Smooth muscle cell (in vitro differentiated cells): ENCODE data around the gene EHBP1L1. TPM values are rescaled to one million over a fixed set of nuclear protein-coding genes. Genes with fewer than 3 reads are reported as not detected.

Source experiments
- DNase-seq: peaks from one replicate; lab custom pipeline; 2025; ENCODE audit not compliant: unreplicated experiment; lab: John Stamatoyannopoulos, UW
- H2AFZ ChIP-seq: fragments of 200-600 bp; sonication (generic); 2 replicates; pipeline ENCODE4 v1.6.0; 2016; ENCODE audit warnings: antibody characterized with exemption, low read depth, mild to moderate bottlenecking
- H3F3A ChIP-seq: fragments of 200-600 bp; sonication (generic); 2 replicates; pipeline ENCODE4 v1.6.0; 2017; ENCODE audit warnings: antibody characterized with exemption, low read depth
- H3K27ac ChIP-seq: fragments of 200-600 bp; sonication (generic); 2 replicates; pipeline ENCODE4 v1.5.1; 2016; ENCODE audit warnings: low read depth, mild to moderate bottlenecking
- H3K27me3 ChIP-seq: fragments of 200-600 bp; sonication (generic); 2 replicates; pipeline ENCODE4 v1.6.1; 2016; ENCODE audit warnings: low read depth, mild to moderate bottlenecking
- H3K36me3 ChIP-seq: fragments of 200-600 bp; sonication (generic); 2 replicates; pipeline ENCODE4 v1.5.1; 2016; ENCODE audit warnings: low read depth
- H3K4me1 ChIP-seq: fragments of 200-600 bp; sonication (generic); 2 replicates; pipeline ENCODE4 v1.5.1; 2016; ENCODE audit warnings: low read depth
- H3K4me2 ChIP-seq: fragments of 200-600 bp; sonication (generic); 2 replicates; pipeline ENCODE4 v1.6.0; 2016; ENCODE audit warnings: mild to moderate bottlenecking
- H3K4me3 ChIP-seq: fragments of 200-600 bp; sonication (generic); 2 replicates; pipeline ENCODE4 v1.5.1; 2016; ENCODE audit warnings: mild to moderate bottlenecking
- H3K79me2 ChIP-seq: fragments of 200-600 bp; sonication (generic); 2 replicates; pipeline ENCODE4 v1.6.0; 2016; ENCODE audit warnings: low read depth, mild to moderate bottlenecking
- H3K9ac ChIP-seq: fragments of 200-600 bp; sonication (generic); 2 replicates; pipeline ENCODE4 v1.6.0; 2016; ENCODE audit warnings: low read depth
- H3K9me3 ChIP-seq: fragments of 200-600 bp; sonication (generic); replicated peaks from 2 replicates; pipeline ENCODE4 v1.5.1; 2016; ENCODE audit warnings: low read depth
- H4K20me1 ChIP-seq: fragments of 200-600 bp; sonication (generic); 2 replicates; pipeline ENCODE4 v1.6.0; 2016; ENCODE audit warnings: low read depth
- WGBS: methylation state at CpG from one replicate; pipeline ENCODE4 v1.1.7; 2016; ENCODE audit warnings: low lambda C conversion rate; 5-methylcytosine and 5-hydroxymethylcytosine counted together
- polyA plus RNA-seq: library from polyadenylated mRNA; unstranded; fragments of >200 nt; fragmentation: Nextera tagmentation; extraction: Ambion mirVana; gene quantifications from 2 replicates; pipeline ENCODE4 v1.2.1, GENCODE V29; 2016
- total RNA-seq: library from RNA; depleted of rRNA; stranded (reverse); fragments of >200 nt; gene quantifications from 2 replicates; pipeline ENCODE4 v1.2.3, GENCODE V29; 2014
- TF ChIP-seq, protein P1 (sequence below): fragments of 200-600 bp; sonication (generic); IDR thresholded peaks from 2 replicates; pipeline ENCODE4 v1.5.1; 2017; ENCODE audit warnings: borderline replicate concordance, mild to moderate bottlenecking, antibody characterized with exemption; ENCODE audit not compliant: insufficient read depth, poor library complexity, severe bottlenecking

EHBP1L1 gene
- total and polyA plus RNA-seq, 2 experiments from 2014 or later: 5.1 to 29.5 TPM

DNA sequence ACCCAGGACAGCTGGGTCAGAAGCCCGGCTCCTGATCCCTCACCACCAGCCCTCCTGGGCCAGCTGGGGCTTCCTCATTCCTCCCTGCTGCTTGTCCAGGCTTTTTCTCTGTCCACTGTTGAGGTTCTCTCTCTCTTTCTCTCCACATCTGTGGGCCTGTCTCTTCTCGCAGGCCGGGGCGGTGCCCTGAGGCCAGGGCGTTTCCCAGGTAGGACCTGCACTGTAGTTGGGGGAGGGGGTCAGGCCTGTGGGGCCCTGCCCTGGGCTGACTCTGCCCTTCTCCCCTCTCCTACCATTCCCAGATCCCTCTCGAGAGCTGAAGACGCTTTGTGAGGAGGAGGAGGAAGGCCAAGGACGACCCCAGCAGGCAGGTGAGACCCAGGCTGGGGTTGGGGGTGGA, 4.9 kb downstream of the EHBP1L1 start:
- Histone ChIP-seq H3K36me3 (no peaks in the 10 kb centered on the region), H3K9me3 (no peaks in the 10 kb centered on the region), H3K27me3 (peaks cover 4% of the 10 kb centered on the region), H3F3A (peaks cover 5% of the 10 kb centered on the region), H3K79me2 (no peaks in the 10 kb centered on the region), H3K27ac (no peak overlapping the region), H3K4me3 (no peak overlapping the region), H3K4me1 (peaks cover 6% of the 10 kb centered on the region), H2AFZ (no peak overlapping the region), H4K20me1 (peaks cover 7% of the 10 kb centered on the region), H3K9ac (no peak overlapping the region), H3K4me2 (no peak overlapping the region)
- WGBS: 86% methylated on average over 8 of the region's 8 CpGs
- DNase-seq: no peak
- TF ChIP-seq, protein P1, sequence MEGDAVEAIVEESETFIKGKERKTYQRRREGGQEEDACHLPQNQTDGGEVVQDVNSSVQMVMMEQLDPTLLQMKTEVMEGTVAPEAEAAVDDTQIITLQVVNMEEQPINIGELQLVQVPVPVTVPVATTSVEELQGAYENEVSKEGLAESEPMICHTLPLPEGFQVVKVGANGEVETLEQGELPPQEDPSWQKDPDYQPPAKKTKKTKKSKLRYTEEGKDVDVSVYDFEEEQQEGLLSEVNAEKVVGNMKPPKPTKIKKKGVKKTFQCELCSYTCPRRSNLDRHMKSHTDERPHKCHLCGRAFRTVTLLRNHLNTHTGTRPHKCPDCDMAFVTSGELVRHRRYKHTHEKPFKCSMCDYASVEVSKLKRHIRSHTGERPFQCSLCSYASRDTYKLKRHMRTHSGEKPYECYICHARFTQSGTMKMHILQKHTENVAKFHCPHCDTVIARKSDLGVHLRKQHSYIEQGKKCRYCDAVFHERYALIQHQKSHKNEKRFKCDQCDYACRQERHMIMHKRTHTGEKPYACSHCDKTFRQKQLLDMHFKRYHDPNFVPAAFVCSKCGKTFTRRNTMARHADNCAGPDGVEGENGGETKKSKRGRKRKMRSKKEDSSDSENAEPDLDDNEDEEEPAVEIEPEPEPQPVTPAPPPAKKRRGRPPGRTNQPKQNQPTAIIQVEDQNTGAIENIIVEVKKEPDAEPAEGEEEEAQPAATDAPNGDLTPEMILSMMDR: no peak

DNA sequence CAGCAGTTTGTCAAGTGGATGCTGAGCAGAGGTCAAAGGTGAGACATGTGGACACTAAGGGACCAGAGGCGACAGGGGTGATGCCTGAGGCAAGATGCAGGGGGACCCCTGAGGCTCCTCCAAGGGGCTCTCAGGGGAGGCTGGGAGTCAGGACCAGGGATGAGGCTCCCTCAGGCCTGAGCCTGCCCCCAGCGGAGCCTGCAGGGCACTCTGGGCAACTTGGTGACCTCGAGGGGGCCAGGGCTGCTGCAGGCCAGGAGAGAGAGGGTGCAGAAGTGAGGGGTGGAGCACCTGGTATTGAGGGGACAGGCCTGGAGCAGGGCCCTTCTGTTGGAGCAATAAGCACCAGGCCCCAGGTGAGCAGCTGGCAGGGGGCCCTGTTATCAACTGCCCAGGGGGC, 6.1 kb downstream of the EHBP1L1 start:
- Histone ChIP-seq H3F3A (no peaks in the 10 kb centered on the region), H3K9me3 (no peaks in the 10 kb centered on the region), H3K27me3 (peaks cover 4% of the 10 kb centered on the region), H3K36me3 (no peaks in the 10 kb centered on the region), H3K4me1 (no peaks in the 10 kb centered on the region), H3K4me3 (no peak overlapping the region), H3K27ac (no peak overlapping the region), H3K79me2 (no peaks in the 10 kb centered on the region), H3K9ac (no peak overlapping the region), H3K4me2 (no peak overlapping the region), H4K20me1 (peaks cover 7% of the 10 kb centered on the region), H2AFZ (no peak overlapping the region)
- TF ChIP-seq, protein P1: no peak
- 91% methylated on average over 3 of the region's 3 CpGs for WGBS
- no peak for DNase-seq

DNA sequence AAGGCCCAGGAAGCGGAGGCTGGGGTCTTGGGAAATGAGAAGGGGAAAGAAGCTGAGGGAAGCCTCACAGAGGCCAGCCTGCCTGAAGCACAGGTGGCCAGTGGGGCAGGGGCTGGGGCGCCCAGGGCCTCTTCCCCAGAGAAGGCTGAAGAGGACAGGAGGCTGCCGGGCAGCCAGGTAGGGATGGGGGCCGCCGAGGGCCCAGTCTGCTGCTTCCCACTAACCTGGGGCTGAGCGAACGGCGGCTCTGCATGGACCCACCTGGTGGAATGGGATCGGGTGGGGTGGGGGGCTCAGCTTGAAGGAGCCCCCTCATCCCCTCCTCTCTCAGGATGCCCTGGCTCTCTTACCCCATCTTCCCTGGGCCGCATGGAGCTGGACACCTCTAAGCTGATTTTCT, 7.7 kb downstream of the EHBP1L1 start:
- Histone ChIP-seq H3K9me3 (no peaks in the 10 kb centered on the region), H3K36me3 (no peaks in the 10 kb centered on the region), H3K9ac (no peak overlapping the region), H3K4me1 (no peaks in the 10 kb centered on the region), H3F3A (no peaks in the 10 kb centered on the region), H3K27ac (no peak overlapping the region), H4K20me1 (no peaks in the 10 kb centered on the region), H3K4me3 (no peak overlapping the region), H3K79me2 (no peaks in the 10 kb centered on the region), H2AFZ (no peak overlapping the region), H3K4me2 (no peak overlapping the region), H3K27me3 (peaks cover 4% of the 10 kb centered on the region)
- TF ChIP-seq, protein P1: no peak
- 97% methylated on average over 9 of the region's 10 CpGs for WGBS
- DNase-seq: no peak

DNA sequence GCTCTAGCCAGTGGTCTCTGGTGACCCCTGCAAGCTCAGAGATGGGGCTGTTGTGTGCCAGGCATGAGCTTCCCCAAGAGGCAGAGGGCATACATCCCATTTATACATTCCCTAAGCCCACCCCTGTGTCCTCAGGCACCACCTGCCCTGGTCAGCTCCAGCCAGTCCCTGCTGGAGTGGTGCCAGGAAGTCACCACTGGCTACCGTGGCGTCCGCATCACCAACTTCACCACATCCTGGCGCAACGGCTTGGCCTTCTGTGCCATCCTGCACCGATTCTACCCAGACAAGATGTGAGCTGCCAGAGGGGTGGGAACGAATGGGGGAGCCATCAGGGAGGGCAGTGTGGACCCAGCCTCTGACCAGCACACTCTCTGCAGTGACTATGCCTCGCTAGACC, 8.3 kb downstream of the EHBP1L1 start:
- no peak overlapping the region for H2AFZ ChIP-seq
- H3K4me1 ChIP-seq: no peaks in the 10 kb centered on the region
- TF ChIP-seq, protein P1: no peak
- no peak for DNase-seq
- H3K4me3 ChIP-seq: no peak overlapping the region
- H3K36me3 ChIP-seq: no peaks in the 10 kb centered on the region
- 89% methylated on average over 8 of the region's 8 CpGs for WGBS
- no peaks in the 10 kb centered on the region for H3F3A ChIP-seq
- no peaks in the 10 kb centered on the region for H4K20me1 ChIP-seq
- peaks cover 4% of the 10 kb centered on the region for H3K27me3 ChIP-seq
- no peaks in the 10 kb centered on the region for H3K79me2 ChIP-seq
- H3K4me2 ChIP-seq: no peak overlapping the region
- H3K27ac ChIP-seq: no peak overlapping the region
- no peak overlapping the region for H3K9ac ChIP-seq
- no peaks in the 10 kb centered on the region for H3K9me3 ChIP-seq
